ENCODE data around the gene CCNC.
"Not testable (repeated sequence)": the region's sequence is repeated elsewhere in the genome, so short reads cannot be mapped to it uniquely, and the experiment has no call there.

The CCNC gene

DNA sequence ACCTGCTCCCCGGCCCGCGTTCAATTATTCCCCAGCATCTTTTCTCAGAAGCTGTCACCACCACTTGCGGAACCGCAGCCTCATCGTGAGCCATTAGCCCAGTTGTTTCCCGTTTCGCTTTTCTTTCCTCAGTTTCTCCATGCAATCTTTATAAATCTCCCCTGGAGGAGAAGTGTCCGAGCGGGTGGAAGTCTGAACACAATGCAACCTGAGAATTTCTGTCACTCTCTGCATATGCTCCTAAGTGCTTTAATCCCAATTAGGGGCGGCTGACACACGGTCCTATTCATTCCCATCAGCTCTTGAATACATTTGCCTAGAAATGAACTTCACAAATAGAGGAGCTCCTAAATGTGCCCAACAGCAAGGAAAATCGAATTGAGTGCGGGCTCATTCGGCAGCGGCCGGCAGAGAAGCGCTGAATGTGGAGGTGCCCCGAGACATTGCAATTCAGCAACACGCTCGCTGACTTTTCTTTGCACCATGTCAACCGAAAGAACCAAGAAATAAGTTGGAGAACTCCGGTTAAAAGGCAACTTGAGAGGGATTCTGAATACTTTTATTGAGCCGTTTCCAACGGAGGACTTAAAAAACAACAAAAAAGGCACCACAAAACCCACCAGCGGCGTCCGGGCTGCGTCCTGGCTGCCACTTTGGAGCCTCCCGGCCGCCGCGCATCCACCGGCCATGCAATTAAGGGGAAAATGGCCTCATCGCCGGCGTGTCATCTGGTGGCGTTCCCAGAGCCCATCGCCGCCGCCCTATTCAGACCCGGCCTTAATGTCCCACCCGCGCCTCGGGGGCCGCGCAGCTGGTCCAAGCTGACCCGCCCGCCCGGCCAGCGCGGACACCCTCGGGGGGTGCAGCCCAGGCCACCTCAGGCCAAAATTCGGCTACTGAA lies 34.3 kb upstream of the CCNC start:
- DNase-seq, result no peak

DNA sequence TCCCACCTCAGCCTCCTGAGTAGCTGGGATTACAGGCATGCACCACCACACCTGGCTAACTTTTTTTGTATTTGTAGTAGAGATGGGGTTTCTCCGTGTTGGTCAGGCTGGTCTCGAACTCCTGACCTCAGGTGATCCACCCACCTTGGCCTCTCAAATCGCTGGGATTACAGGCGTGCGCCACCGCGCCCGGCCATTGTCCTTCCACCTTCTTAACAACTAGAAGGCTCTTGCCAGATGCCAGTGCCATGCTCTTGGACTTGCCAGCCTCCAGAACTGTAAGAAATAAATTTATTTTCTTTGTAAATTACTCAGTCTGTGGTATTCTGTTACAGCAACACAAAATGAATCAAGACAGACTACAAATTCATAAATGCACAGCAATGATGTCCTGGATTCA lies 26.2 kb upstream of the CCNC start:
- DNase-seq, result not testable (repeated sequence)

DNA sequence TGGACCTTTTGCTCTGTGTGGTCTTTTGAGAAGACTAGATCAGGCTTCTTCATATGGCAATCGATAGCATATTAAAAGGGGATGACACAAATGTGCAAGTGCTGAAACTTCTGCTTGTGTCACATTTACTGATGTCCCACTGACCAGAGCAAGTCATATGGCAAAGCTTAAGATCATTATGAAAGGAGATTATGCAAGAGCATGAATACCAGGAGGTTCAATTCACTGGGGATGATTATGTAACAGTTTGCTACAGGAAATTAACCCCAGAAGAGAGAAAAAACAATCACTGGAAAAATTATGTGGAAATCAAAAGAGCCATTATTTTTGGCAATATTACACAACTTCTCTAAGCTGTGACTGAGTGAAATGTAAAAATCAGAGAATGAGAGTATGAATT lies 24.4 kb upstream of the CCNC start:
- no peak for DNase-seq

DNA sequence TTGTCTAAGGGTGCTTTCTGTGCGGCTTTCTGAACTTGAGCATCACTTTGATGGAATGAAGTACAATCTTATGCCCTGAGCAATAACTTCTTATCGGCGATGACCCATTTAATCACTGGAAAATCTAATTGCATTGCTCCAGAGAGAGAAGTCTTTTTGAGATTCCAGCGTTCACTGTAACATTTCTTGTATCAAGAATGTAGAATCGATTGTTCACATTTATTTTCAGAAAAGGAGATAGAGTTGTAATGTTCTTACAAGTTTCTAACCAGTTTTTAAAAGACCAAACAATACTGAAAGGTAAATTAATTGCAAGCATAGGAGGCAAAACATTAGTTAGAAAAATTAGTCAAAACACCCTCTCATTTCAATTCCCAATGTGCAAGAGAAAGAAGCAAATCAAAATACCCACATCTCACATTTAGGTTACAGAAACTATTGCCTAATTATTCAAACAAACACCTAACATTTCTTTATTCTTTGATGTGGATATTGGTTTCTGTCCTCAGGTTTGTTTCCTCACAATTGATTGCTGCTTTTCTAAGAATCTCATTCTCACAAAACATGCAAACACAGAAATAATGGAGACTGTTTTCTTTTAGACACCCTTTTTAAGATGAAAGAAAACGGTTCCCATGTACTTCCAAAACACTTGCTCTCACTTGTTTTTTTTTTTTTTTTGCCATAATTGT lies 23.4 kb upstream of the CCNC start:
- DNase-seq, result no peak

DNA sequence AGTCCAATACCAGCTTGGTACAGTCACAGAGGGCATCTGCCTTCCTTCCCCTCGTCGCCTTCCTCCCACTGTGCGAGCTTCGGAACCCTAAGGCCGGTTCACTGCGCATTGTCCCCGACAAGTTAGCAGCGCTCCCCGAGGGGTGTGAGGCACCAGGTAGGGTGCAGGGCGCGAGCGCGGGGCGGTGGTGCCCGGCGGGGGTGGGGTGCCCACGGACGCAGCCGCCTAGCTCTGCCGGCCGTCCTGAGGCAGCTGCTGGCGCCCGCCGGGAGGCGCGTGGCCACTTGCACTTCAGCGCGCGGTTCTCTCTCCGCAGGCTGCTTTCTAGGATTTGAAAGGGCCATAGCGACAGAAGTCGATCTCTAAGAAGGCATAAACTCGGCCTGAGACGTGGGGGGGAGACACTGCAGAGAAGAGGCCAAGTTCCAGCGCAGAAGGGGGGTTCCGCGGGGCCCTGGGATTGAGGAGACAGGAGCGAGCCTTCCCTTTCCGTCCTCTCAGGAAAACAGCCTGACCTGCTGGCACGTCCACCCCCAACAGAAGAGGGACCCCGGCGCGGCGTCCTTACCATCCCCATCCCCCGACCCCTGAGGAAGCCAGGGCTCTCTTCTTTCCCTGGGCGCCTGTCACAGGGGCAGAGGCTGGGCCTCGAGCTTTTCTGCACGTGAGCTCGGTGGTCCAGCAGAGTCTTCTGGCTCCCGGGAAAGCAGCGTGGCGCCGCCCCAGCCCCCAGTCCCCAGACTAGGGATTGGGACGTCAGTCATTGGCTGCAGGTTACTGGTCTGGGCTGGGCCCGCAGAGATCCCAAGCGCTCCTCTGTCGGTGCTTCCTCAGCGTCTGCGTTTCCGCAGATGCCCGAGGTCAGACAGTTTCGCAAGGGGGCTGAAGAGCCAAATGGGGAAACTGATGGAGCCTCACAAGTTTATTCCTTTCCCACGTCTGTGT lies 22.5 kb upstream of the CCNC start:
- no peak for DNase-seq

DNA sequence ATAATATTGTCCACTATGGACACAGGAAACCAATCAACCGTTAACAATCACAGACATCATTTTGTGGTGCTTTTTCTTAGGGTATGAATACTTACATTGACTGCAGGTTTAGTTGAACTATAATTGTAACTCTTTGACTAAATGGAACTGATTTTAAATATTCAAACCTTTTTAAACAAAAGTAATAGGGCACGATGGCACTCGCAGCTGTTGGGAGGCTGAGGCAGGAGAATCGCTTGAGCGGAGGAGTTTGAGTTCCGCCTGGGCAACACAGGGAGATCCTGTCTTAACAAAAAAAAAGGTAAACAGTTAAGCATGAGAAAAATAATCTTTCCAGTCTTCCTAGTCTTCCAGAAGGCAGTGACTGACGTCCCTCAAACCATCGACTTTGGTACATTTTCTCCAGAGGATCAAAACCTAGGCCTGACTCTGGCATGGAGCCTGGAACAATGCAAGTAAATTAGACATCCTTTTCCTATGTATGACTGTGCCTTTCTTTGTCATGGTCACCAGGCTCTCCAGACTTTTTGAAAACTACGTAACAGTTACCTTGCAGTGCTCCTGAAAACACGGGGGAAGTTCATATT lies 21.5 kb upstream of the CCNC start:
- DNase-seq, result no peak

DNA sequence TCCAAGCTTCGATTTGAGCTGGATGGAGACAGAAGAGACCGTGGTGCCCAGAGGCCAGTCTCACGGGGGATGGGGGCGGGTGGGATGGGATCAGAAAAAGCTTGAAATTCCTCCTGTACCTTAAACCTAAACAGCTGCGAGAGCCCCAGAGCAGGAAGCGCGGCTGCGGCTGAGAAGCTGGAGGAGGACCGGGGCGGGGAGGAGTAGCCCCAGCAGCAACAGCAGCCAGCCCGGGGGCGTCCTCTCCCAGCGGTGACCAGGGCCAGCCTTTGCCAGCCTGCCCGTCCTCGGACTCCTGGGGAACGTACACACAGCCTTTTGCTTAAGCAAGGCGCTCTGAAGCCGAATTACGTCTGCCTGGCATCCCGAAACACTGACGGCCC lies 20.8 kb upstream of the CCNC start:
- no peak for DNase-seq

DNA sequence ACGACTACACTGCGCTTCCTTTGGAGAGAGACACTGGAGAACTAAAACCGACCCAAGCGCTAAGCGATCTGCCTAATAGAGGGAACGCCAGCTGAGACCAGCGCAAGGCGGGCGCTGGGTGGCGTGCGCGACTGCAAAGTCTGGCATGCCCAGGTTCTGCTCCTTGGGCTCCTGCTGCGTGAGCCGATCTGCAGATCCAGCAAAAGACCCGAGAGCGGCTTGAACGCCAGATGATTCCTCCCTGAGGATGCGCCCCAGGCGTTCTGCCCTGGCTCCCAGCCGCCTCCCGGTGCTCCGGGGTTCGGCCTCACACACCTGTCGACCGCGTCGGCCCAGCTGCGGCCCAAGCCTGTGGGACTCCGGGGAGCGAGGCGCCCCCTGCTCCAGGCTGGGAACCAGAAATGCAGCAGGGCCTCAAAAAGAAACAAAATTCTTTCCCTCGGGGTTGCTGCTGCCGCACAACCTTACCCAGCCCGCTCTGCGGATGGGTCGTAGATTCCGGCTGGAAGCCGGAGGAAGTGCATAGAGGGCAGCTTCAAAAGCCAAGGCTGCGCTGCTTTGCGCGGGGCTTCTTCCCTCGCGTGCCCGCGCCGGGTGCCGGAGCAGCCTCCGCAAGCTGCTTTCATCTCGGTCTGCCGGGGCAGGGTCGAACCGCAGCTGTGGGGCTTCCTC lies 20.3 kb upstream of the CCNC start:
- DNase-seq, result peak in 1 of 2 donors; percentile 28

DNA sequence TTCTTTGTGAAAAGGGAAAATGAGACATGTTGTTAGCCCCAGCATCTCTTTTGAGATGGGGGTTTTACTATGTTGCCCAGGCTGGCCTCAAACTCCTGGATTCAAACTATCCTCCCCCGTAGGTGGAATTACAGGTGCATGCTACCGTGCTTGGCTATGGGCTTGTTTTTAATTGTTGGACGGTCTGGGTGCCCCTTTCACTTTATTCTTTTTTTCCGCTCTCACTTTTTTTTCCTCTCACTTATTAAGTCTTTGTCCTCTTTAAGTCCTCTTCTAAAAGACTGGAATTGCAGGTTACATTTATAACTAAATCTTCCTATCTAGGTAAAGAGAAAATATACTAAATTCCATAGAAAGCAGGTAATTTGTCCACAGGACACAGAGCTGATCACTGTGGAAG lies 19.3 kb upstream of the CCNC start:
- no peak for DNase-seq

DNA sequence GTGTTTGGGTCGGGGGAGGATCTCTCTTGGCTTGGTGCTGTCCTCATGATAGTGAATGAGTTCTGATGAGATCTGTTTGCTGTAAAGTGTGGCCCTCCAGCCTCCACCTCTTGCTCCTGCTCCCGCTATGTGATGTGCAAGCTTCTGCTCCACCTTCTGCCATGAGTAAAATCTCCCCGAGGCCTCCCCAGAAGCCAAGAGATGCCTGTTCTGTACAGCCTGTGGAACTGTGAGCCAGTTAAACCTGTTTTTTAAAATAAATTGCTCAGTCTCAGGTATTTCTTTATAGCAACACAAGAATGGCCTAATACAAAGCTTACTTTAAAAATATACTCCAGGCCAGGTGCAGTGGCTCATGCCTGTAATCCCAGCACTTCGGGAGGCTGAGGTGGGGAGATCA lies 11.3 kb upstream of the CCNC start:
- no peak for DNase-seq

DNA sequence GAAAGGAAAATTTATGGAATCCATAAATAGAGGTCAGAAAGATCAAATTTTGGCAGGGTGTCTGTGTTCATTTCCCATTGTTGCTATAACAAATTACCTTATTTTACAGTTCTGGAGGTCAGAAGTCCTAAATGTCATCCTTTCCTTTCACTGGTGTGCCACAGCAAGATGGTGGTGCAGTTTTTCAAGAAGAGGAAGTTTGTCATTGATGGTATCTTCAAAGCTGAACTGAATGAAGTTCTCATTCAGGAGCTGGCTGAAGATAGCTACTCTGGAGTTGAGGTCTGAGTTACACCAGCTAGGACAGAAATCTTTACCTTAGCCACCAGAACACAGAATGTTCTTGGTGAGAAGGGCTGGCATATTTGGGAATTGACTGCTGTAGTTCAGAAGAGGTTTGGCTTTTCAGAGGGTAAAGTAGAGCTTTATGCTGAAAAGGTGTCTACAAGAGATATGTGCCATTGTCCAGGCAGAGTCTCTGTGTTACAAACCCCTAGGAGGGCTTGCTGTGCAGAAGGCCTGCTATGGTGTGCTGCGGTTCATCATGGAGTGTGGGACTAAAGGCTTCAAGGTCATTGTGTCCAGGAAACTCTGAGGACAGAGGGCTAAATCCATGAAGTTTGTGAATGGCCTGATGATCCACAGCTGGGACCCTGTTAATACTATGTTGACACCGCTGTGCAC lies 7.2 kb upstream of the CCNC start:
- DNase-seq, result no peak

DNA sequence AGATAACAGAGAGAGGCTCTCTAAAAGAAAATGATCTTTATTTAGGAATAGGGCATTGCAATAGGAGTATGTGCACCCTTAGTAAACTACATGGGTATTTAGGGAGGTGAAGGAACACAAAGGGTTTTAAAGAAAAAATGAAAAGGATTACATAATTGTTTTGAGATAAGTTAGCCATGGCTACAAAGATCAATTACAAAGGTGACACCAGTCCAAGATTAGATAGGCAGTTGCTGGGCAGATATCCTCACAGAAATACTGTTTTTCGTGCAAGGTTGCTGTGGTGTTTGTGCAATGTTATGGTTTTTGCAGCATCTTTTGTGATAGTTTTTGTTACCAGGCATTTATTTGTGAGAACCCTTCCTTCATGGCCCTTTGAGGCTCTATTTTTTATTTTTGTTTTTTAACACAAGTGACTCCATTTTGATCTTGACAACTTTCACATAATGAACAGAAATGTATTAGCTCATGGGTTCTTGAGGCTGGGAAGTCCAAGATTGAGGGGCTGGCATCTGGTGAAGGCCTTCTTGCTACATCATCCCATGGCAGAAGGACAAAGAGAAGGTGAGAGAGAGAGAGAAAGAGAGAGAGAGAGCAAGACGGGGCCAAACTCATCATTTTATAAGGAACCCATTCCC lies 5.6 kb upstream of the CCNC start:
- no peak for DNase-seq

DNA sequence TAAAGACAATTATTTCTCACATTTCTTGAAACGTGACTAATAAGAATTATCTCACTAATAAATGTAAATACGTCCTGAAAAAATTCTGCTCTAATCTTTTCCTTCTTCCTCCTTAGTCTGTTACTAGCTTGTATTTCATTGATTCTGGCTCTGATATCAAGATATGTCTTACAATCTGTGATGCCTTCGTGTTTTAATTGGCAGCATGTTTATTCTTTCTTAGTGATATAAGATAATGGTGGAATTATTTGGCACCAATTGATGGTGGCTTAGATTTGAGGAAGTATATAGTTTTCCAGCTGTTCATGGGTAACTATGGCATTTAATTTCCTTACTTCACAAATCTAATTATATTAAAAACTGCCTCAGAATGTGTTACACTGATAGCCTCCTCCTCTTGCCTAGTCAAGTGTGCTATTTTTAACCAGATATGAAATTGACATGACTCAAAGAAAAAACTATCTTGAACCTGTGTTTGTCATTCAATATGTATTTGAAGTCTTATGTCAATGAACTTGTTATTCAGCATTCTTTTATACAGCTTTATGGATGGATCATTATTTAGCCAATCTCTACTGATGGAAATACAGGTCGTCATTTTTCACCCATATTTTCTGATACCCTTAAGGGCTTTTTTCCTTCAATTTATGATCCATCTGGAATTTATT lies 5.3 kb downstream of the CCNC start:
- DNase-seq, result no peak

DNA sequence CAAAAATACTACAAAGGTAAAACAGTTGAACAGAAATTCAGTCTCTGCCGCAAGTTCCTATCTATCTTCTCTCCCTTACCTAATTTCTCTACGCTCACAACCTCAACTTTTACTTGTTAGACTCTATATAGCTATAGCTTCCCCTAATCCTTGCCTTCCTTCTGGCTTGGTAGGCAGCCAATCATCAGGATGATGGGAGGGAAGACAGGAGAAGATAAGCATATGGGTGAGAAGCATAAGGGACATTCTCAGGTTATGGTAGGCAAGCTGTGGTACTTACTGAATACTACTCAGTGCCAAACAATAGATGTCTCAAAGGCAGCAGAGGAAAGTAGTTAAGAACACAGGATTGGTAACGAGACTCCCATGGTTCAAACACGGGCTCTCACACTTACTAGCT lies 7.8 kb downstream of the CCNC start:
- DNase-seq, result no peak

DNA sequence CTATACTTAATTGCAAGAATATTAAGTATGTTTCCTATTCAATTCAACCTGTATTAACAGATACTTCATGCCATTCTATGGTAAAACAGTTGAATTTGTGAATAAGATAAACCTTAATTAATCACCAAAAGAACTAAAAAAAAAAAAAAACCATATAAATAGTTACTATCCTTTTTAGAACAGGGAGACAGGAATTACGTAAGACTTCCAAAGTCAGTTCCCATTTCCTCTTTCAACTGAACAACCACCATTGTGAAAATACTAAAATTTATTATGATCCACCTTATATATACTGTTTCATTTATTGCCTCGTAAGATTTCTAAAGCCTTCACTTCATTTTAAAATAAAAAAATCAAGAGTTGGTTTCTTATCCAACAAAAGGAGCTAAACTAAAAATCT lies 9.4 kb downstream of the CCNC start:
- no peak for DNase-seq

DNA sequence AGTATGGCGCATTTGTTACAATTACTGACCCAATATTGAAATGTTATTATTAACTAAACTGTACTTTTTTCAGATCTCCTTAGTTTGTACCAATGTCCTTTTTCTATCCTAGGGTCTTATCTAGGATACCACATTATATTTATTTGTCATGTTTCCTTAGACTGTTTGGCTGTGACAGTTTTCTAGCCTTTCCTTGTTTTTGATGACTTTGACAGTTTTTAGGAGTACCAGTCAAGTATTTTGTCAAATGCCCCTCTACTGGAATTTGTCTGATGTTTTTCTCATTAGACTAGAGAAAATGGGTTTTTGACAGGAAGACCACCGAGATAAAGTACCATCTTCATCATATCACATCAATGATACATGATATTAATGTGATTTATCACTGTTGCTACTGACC lies 14.6 kb downstream of the CCNC start:
- DNase-seq, result no peak

DNA sequence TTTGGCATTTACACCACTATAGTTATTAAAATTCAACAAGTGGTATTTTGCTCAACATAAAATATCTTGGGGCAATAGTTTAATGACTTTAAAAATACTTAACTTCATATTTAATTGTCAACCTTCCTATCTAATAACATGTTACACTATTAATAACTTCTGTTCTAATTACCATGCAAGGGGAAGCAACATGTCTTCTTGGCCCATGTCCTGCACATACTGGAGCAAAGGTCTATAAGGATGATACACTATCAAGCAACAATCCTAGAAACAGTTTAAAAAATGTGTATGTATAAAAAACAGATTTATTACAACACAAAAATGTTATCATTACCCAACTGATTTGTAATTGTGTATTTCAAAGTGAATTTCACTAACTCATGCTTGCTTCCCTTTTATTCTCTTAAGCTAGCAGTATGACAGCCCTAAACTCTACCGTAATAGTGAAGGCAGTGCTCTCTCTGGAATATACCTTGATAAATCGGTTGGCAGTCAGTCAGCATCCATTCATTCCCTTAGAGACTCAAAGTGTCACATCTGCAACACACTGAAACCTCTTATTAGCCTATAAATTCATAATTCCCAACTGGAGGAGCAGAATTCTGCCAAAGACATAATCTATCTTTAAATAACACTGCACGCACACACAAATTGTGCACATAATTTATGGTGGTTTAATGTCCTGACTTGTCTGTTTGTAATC lies 18.3 kb downstream of the CCNC start:
- no peak for DNase-seq

DNA sequence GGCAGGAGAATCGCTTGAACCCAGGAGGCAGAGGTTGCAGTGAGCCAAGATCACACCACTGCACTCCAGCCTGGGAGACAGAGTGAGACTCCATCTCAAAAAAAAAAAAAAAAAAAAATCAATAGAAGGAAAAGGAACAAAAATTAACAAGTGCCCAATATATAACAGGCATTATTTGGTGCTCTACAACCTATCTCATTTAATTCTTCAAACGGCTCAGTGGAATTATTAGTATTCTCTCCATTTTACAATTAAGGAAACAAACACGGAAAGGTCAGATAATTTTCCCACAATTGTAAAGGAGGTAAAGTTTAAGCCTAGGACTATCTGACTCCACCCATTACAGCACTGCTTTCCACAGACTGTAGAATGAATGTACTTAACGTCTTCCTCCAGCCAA lies 19.8 kb downstream of the CCNC start:
- no peak for DNase-seq

DNA sequence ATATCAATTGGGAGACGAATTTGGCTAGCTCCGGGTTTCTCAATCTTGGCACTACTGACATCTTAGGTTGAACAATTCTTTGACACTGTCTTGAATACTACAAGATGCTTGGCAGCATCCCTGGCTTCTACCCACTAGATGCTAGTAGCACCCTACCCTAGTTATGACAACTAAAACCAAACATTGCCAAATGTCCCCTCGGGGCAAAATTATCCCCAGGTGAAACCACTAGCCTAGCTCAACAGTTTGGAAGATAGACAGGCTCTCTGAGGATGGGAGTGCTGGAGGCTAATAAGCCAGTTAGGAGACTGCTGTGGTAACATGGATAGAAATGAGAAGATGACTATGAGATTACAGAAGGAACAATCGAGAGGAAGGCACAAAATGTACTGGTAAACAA lies 20.9 kb downstream of the CCNC start:
- no peak for DNase-seq

DNA sequence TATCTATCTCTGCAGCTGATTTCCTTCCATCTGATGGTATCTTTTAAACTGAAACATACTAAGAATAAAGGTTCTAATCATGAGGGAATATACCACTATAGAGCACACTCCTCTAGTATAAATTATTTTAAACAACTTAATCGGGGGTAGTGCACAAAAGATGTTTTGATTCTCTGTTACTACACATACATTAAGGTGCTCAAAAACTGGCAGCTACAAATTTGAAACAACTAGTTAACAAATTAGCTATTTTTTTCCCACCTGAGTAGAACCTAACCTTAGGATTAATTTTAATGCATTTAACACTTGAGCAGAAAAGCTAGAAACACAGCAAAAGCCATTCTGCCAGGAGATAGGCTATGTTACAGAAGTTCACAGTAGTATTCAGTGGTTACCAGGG lies 23.0 kb downstream of the CCNC start:
- DNase-seq, result no peak

Data from hippocampal formation (tissue), 2 donors.